Subcutaneous adipose tissue (tissue), 4 donors: ENCODE measurements around the gene EHBP1. TPM values are rescaled to one million over a fixed set of nuclear protein-coding genes. Genes with fewer than 3 reads are reported as not detected.

Experiments used
- CTCF ChIP-seq: fragments of 450-650 bp; IDR thresholded peaks from one replicate; pipeline ENCODE4 v1.5.1; 2016; ENCODE audit warnings: low read depth, mild to moderate bottlenecking, control low read depth, antibody characterized with exemption, moderate library complexity
- total RNA-seq, 4 donors: library from RNA; depleted of rRNA; stranded (reverse); fragments of >200 nt; gene quantifications; one replicate each; pipeline ENCODE4 v1.1.0, GENCODE V29; 2016

EHBP1 gene
- total RNA-seq, 4 donors from 2014 or later: 77.5 to 145 (median 110) TPM

DNA sequence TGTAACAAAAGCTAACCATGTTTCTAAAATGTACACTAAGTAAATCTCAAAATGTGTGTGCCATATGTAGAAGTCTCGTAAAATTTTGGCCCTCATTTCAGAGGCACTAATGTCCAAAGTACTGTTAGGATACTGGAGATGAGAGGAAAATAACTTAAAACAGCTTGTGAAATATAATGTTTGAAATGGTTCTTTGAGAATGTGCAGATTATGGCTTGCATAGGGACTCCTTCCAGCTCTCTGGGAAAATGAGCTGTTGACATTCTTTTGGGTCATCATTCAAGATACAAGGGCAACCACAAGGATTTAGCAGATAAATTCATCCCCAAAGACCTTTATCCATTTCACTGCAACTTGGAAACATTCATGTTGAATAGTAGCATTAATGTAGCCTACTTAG is 307.0 kb downstream of the EHBP1 start:
- no peak for TF ChIP-seq CTCF

DNA sequence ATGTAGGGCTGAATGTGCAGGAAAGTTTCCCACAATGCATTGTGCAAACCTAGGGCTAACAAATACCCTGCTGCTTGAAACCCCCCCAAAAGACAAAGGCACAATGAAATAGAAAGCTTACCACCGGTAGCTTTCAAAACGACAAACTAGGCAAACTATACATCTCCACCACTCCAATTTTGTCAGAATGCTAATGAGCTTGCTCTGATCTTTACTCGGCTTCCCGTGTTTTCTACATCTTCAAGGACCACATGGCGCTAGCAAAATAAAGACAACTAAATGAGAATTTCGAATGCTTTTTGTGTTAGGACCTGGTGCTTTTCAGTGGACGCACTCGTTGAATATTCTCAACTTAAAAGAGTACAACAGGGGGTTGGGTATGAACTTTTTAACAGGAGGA is 307.9 kb downstream of the EHBP1 start:
- TF ChIP-seq CTCF: no peak

- TF ChIP-seq CTCF: no peak
Observed at GRCh38 chr2:63015389-63015788, 309.9 kb downstream of the EHBP1 start.

DNA sequence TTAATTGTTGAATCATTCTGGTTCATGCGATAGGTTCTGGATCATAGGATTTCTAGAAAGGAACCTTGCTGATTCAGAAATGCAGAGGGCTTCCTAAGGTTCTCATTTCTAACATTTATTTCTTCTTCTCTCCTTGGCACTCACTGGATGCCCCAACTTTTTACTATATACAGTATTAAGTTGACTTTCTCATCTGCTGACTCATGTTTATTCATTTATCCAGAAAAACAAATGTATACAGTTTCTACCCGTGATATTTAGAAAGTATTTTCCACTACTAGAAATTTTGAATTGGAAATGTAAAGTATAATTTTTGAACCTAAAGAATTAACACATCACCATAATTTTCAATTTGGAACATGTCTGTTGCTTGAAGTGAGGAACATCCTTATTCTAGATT is 312.9 kb downstream of the EHBP1 start:
- TF ChIP-seq CTCF: no peak

DNA sequence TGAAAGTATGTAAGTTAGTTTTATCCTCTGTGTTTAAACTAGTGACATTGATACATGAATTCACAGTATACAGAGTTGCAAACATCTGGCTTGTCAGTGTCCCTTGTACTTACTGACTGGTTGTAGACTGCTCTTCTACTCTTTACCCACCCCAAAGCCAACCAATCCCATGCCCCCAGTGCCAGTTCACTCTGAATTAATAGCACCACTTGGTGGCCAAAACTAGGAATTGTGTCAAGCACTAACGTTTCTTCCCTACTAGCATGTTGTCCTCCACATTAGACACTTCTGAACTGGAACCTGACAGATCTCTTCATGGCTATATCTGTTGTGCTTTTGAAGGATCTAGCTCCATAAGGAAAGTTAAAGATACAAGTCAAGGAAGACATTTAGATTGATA is 317.9 kb downstream of the EHBP1 start:
- no peak for TF ChIP-seq CTCF

DNA sequence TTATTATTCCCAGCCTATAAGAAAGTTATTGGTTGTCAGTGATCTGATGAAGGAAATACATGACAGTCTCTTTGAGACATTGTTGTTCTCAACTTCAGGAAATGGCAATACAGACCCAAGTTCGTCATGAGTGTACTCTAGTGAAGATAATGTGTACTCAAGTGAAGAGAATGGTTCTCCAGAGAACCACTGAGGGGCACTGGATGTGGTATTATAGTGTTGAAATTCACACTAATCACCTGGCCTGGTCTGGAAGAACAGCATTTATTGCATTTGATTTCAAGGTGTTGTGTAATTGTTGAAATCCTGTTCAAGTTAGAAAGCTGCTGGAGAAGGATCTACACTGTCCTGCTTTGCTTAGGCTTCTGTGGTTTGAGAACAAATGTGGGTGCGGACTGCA is 321.7 kb downstream of the EHBP1 start:
- no peak for TF ChIP-seq CTCF

GRCh38 chr2:63029058-63029457 is 323.5 kb downstream of the EHBP1 start:
- no peak for TF ChIP-seq CTCF
